ENCODE measurements around the gene KCNK16.

DNA sequence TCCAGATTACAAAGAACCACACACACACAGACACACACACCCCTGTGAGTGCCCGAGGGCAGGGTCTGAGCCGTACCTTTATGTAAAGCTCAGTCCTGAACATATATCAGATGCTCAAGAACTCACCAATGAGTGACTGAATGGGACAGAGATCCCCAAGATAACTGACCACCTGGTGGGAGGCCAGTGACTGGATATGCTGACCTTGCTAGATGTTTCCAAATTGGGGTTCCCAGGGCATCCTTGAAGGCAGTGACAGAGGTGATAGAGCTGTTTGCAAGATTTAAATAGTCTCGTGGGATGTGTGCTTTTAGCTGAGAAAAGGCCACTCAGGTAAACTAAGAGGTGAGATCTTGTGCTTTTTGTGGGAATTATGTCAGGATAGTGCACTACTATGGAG, 47.6 kb downstream of the KCNK16 start:
- TF ChIP-seq, protein P1, sequence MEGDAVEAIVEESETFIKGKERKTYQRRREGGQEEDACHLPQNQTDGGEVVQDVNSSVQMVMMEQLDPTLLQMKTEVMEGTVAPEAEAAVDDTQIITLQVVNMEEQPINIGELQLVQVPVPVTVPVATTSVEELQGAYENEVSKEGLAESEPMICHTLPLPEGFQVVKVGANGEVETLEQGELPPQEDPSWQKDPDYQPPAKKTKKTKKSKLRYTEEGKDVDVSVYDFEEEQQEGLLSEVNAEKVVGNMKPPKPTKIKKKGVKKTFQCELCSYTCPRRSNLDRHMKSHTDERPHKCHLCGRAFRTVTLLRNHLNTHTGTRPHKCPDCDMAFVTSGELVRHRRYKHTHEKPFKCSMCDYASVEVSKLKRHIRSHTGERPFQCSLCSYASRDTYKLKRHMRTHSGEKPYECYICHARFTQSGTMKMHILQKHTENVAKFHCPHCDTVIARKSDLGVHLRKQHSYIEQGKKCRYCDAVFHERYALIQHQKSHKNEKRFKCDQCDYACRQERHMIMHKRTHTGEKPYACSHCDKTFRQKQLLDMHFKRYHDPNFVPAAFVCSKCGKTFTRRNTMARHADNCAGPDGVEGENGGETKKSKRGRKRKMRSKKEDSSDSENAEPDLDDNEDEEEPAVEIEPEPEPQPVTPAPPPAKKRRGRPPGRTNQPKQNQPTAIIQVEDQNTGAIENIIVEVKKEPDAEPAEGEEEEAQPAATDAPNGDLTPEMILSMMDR (conservative IDR thresholded peaks at IDR 0.05) = no peak
- TF ChIP-seq EZH2 (IDR thresholded peaks at IDR 0.05; ENCODE audit: low read depth) = no peak

Measured in PC-9 (cell line).